K562 (cell line): Measurements from ENCODE around the gene SCLT1. TPM values are rescaled to one million over a fixed set of nuclear protein-coding genes. Genes with fewer than 3 reads are reported as not detected.
A peak's percentile ranks its signal among the peaks of the same experiment; 100 is the strongest.

ENCODE experiments used
- ATAC-seq: fragments of 200-7000 bp; cut with Tn5 transposase; 3 replicates; pipeline ENCODE4 v1.9.1; 2020; ENCODE audit warnings: moderate library complexity
- BruUV-seq: library from RNA; stranded (reverse); fragments of 400-500 nt; replicated peaks from 2 replicates; lab custom pipeline; 2021; lab: Mats Ljungman, UMichigan
- CTCF ChIA-PET: fragments of 300-600 bp; formaldehyde crosslinking; extraction: SDS; loops from one replicate; lab custom pipeline; 2021; ENCODE audit warnings: low intra/inter-chr PET ratio; lab: Yijun Ruan, JAX
- POLR2A ChIA-PET: fragments of 300-600, 350-650 bp; sonication (Branson Sonifier 250); formaldehyde crosslinking; extraction: SDS; loops from one replicate; lab custom pipeline; 2021; ENCODE audit warnings: antibody characterized with exemption, inconsistent platforms; lab: Yijun Ruan, JAX
- DNase-seq, 4 experiments: peaks; one replicate each; pipeline versions ENCODE4 v3.0.0 to v3.0.0-alpha.2; 2011 to 2018; ENCODE audit warnings: low spot score in 3 of 4, mixed read lengths in 3 of 4; ENCODE audit errors: extremely low read depth in 1 of 4
- FAIRE-seq: peaks from 2 replicates; lab custom pipeline; 2011; peaks lifted over from hg19 to GRCh38; lab: Jason Lieb, UNC
- H2AFZ ChIP-seq: 2 replicates; pipeline ENCODE4 v1.6.0; 2011; ENCODE audit warnings: low read depth, low read length, control low read depth, inconsistent platforms
- H3K27ac ChIP-seq: fragments of 200-600 bp; 3 replicates; pipeline ENCODE4 v1.8.0; 2011; ENCODE audit warnings: low read depth, mild to moderate bottlenecking, control low read depth, inconsistent platforms, low read length, moderate library complexity, mixed read lengths; ENCODE audit errors: extremely low read depth
- H3K27me3 ChIP-seq, 2 experiments: fragments of 300-600 bp in 1 of 2; 2 replicates in 1 of 2; 3 replicates in 1 of 2; pipeline versions ENCODE4 v1.6.0 to v1.8.0; 2011; ENCODE audit warnings: inconsistent platforms in 2 of 2, low read length in 2 of 2, mild to moderate bottlenecking in 1 of 2, mixed read lengths in 1 of 2, moderate library complexity in 1 of 2; ENCODE audit not compliant: control insufficient read depth in 2 of 2, insufficient read depth in 2 of 2
- H3K36me3 ChIP-seq: fragments of 300-600 bp; 3 replicates; pipeline ENCODE4 v1.8.0; 2011; ENCODE audit warnings: mild to moderate bottlenecking, low read length, inconsistent platforms; ENCODE audit not compliant: control insufficient read depth, insufficient read depth
- H3K4me1 ChIP-seq, 2 experiments: fragments of 200-600 bp in 1 of 2; replicated peaks in 1 of 2; 2 replicates in 1 of 2; 3 replicates in 1 of 2; pipeline versions ENCODE4 v1.5.1 to v1.8.0; 2011; ENCODE audit warnings: inconsistent platforms in 2 of 2, low read length in 2 of 2, mild to moderate bottlenecking in 1 of 2, mixed read lengths in 1 of 2, moderate library complexity in 1 of 2; ENCODE audit not compliant: control insufficient read depth in 2 of 2, insufficient read depth in 2 of 2
- H3K4me2 ChIP-seq: 2 replicates; pipeline ENCODE4 v1.6.1; 2011; ENCODE audit warnings: low read length, control low read depth, inconsistent platforms, mixed read lengths; ENCODE audit not compliant: insufficient read depth
- H3K4me3 ChIP-seq: fragments of 200-600 bp; sonication (generic), shearing (Covaris generic); 2 replicates; pipeline ENCODE4 v1.5.1; 2016; ENCODE audit warnings: control low read depth, inconsistent platforms
- H3K79me2 ChIP-seq: fragments of 200-600 bp; 3 replicates; pipeline ENCODE4 v1.8.0; 2011; ENCODE audit warnings: low read length, inconsistent platforms; ENCODE audit not compliant: control insufficient read depth, insufficient read depth
- H3K9ac ChIP-seq, 2 experiments: 2 replicates each; pipeline versions ENCODE4 v1.6.0 to v1.6.1; 2011; ENCODE audit warnings: low read depth in 2 of 2, low read length in 2 of 2, control low read depth in 1 of 2, inconsistent platforms in 1 of 2, mild to moderate bottlenecking in 1 of 2, mixed read lengths in 1 of 2; ENCODE audit not compliant: insufficient read depth in 1 of 2
- H3K9me1 ChIP-seq: one replicate; pipeline ENCODE4 v1.6.0; 2011; ENCODE audit warnings: inconsistent platforms, mild to moderate bottlenecking, low read length, moderate library complexity; ENCODE audit not compliant: control insufficient read depth, insufficient read depth
- H3K9me3 ChIP-seq: replicated peaks from 2 replicates; pipeline ENCODE4 v1.5.1; 2011; ENCODE audit warnings: low read depth, low read length, inconsistent platforms; ENCODE audit not compliant: control insufficient read depth, insufficient read depth
- H4K20me1 ChIP-seq: replicated peaks from 2 replicates; pipeline ENCODE4 v1.6.1; 2011; ENCODE audit warnings: low read length, inconsistent platforms, mixed read lengths; ENCODE audit not compliant: control insufficient read depth, insufficient read depth
- ARID1B ChIP-seq: fragments of 450-650 bp; IDR thresholded peaks from 2 replicates; pipeline ENCODE4 v1.6.1; 2016; ENCODE audit warnings: antibody characterized with exemption, mild to moderate bottlenecking, inconsistent platforms
- CXXC5 ChIP-seq: fragments of 250-450 bp; sonication (Bioruptor Pico); IDR thresholded peaks from 2 replicates; pipeline ENCODE4 v1.8.0; 2022; ENCODE audit warnings: inconsistent platforms, mild to moderate bottlenecking, moderate library complexity
- FOXA3 ChIP-seq, 2 experiments: fragments of 450-650 bp in 1 of 2; sonication (generic) in 1 of 2; formaldehyde crosslinking; IDR thresholded peaks in 1 of 2; conservative IDR thresholded peaks in 1 of 2; 2 replicates each; pipeline versions ENCODE4 v1.4.0 to v1.8.0; 2020 to 2022; ENCODE audit warnings: mild to moderate bottlenecking in 2 of 2, missing genetic modification reagents in 1 of 2
- MEIS2 ChIP-seq: fragments of 450-650 bp; IDR thresholded peaks from 2 replicates; pipeline ENCODE4 v1.6.1; 2014; ENCODE audit warnings: mild to moderate bottlenecking; ENCODE audit not compliant: partially characterized antibody
- ZNF77 ChIP-seq: fragments of 250-450 bp; sonication (Bioruptor Pico); IDR thresholded peaks from 2 replicates; pipeline ENCODE4 v1.5.0; 2020
- ZNF778 ChIP-seq: fragments of 450-650 bp; formaldehyde crosslinking; IDR thresholded peaks from 2 replicates; pipeline ENCODE4 v1.4.0; 2020; ENCODE audit warnings: mild to moderate bottlenecking, moderate library complexity
- ZSCAN29 ChIP-seq: fragments of 450-650 bp; IDR thresholded peaks from 2 replicates; pipeline ENCODE4 v1.6.1; 2017
- WGBS: fragments of 100-300 bp; shearing (Covaris generic); methylation state at CpG from one replicate; pipeline ENCODE4 v1.1.6; 2016; ENCODE audit warnings: low coverage, mixed read lengths; ENCODE audit not compliant: insufficient coverage; ENCODE audit errors: missing lambda C conversion rate; 5-methylcytosine and 5-hydroxymethylcytosine counted together
- in situ Hi-C: fragments of 300-500 bp; cut with MboI; formaldehyde crosslinking; loops from 4 replicates; pipeline ENCODE4 v1.15.0; 2018; ENCODE audit warnings: inconsistent platforms, mixed read lengths
- intact Hi-C: fragments of 100-400 bp; cut with micrococcal nuclease; formaldehyde crosslinking; loops from 2 replicates; pipeline ENCODE4 v1.14.2; 2022
- polyA plus RNA-seq, 8 experiments: library from polyadenylated mRNA; depleted of rRNA in 4 of 8; stranded (reverse) in 5 of 8; unstranded in 3 of 8; fragments of >200 nt; fragmentation: Nextera tagmentation in 2 of 8; fragmentation: Illumina TruSeq in 1 of 8; extraction: Ambion mirVana in 2 of 8; extraction: Trizol in 1 of 8; gene quantifications; 2 replicates each; pipeline versions ENCODE4 v1.2.1 to v1.2.3, GENCODE V29; 2011 to 2014; ENCODE audit warnings: inconsistent platforms in 1 of 8, missing spikeins in 1 of 8
- total RNA-seq, 7 experiments: library from RNA; depleted of rRNA in 6 of 7; stranded (reverse); fragments of >200 nt in 6 of 7; fragmentation: Illumina TruSeq in 2 of 7; extraction: Trizol in 2 of 7; gene quantifications; 2 replicates each; pipeline versions ENCODE4 v1.2.1 to v1.2.3, GENCODE V29; 2011 to 2021; ENCODE audit warnings: low replicate concordance in 1 of 7
- TF ChIP-seq, protein P1 (sequence below): fragments of 450-650 bp; IDR thresholded peaks from 2 replicates; pipeline ENCODE4 v1.6.1; 2016
- TF ChIP-seq, protein P2 (sequence below), 2 experiments: IDR thresholded peaks in 1 of 2; conservative IDR thresholded peaks in 1 of 2; 2 replicates each; pipeline ENCODE4 v1.6.1; 2016; ENCODE audit warnings: low read depth in 2 of 2, mild to moderate bottlenecking in 1 of 2, missing compliant biosample characterization in 1 of 2, missing genetic modification characterization in 1 of 2, moderate library complexity in 1 of 2

Gene SCLT1
- total and polyA plus RNA-seq, 9 of the 15 experiments (the other 6 are each of a cell fraction or from before 2014, with no cell fraction given), result 8.0 to 31.9 (median 24.2) TPM

DNA sequence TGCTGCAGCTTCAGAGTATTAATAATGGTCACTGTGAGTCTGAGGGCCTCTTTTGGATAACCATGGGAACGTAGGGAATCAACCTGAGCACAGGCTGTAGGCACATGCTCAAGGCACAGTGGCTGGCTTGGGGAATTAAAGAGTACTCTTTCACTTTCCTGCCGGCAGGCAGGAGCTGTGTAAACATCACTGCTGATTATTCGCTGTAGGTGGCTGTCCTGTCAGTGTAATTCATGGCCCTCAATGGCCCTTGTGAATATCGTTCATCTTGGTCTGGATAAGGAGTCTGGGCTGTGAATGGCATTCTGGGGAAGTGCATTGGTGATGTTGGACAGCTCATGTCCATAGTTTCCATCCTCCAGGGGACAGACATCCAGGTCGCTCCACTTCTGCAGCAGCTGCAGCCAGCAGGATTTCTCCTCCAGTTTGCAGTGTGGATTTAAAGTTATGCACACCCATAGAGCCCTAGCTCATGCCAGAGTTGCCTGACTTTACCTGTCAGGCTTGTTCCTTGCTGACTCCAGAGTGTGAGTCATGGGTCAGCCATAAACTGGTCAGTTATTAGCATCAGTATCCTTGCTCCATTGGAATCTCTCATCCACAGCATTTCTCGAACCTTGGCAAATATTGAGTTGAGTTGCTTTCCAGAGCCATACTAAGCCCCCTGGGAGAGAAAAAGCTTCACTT is 45.6 kb upstream of the SCLT1 start:
- no TSS peak for BruUV-seq
- CTCF ChIA-PET, result no interaction called here
- H3K27ac ChIP-seq, result no peak overlapping the region
- H3K9ac ChIP-seq, result no peak overlapping the region
- POLR2A ChIA-PET, result interaction anchor here (0.8 to 1.2 kb wide), 4 partner anchors 11 to 978 kb away, joined by 3 to 4 read pairs (median 4); no protein-coding TSS in a partner anchor
- H3K4me3 ChIP-seq, result no peak overlapping the region
- TF ChIP-seq, protein P1, sequence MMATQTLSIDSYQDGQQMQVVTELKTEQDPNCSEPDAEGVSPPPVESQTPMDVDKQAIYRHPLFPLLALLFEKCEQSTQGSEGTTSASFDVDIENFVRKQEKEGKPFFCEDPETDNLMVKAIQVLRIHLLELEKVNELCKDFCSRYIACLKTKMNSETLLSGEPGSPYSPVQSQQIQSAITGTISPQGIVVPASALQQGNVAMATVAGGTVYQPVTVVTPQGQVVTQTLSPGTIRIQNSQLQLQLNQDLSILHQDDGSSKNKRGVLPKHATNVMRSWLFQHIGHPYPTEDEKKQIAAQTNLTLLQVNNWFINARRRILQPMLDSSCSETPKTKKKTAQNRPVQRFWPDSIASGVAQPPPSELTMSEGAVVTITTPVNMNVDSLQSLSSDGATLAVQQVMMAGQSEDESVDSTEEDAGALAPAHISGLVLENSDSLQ, result peak; percentile 32; the same call in 1 of the 2 replicates
- TF ChIP-seq, protein P2, sequence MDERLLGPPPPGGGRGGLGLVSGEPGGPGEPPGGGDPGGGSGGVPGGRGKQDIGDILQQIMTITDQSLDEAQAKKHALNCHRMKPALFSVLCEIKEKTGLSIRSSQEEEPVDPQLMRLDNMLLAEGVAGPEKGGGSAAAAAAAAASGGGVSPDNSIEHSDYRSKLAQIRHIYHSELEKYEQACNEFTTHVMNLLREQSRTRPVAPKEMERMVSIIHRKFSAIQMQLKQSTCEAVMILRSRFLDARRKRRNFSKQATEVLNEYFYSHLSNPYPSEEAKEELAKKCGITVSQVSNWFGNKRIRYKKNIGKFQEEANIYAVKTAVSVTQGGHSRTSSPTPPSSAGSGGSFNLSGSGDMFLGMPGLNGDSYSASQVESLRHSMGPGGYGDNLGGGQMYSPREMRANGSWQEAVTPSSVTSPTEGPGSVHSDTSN (CRISPR knock-in tag; IDR thresholded peaks at IDR 0.05; ENCODE audit: low read depth), result no peak
- TF ChIP-seq, protein P2 (tag; conservative IDR thresholded peaks at IDR 0.05; ENCODE audit: low read depth), result peak; percentile 44; the same call in 1 of the 2 replicates
- TF ChIP-seq ARID1B (no peak), ZSCAN29 (no peak), ZNF77 (no peak), MEIS2 (peak; percentile 69), FOXA3 (CRISPR knock-in tag; conservative IDR thresholded peaks at IDR 0.05 in 1 of 2, IDR thresholded peaks at IDR 0.05 in 1 of 2) (peak in 1 of 2 experiments; percentile 36; a peak in 1 of 4 replicates), ZNF778 (CRISPR knock-in tag) (no peak), CXXC5 (no peak)
- no peak for FAIRE-seq
- H3K36me3 ChIP-seq, result no peaks in the 10 kb centered on the region
- no peaks in the 10 kb centered on the region for H3K79me2 ChIP-seq
- ATAC-seq, result peak; percentile 16
- H2AFZ ChIP-seq, result no peak overlapping the region
- H3K4me1 ChIP-seq, result no peaks in the 10 kb centered on the region; a peak in 1 of 5 replicates
- no peaks in the 10 kb centered on the region for H3K9me3 ChIP-seq
- no peaks in the 10 kb centered on the region for H3K9me1 ChIP-seq
- peaks cover 0 to 15% of the 10 kb centered on the region in 2 experiments; a peak in 4 of 5 replicates for H3K27me3 ChIP-seq
- WGBS, result 3% methylated on average over 6 of the region's 6 CpGs
- no peak for DNase-seq
- intact Hi-C loops, result no loop called here
- in situ Hi-C loops, result no loop called here
- no peak overlapping the region for H3K4me2 ChIP-seq
- H4K20me1 ChIP-seq, result no peaks in the 10 kb centered on the region
